Activated CD4-positive, alpha-beta T cell treated with anti-CD3 and anti-CD28 coated beads, Interleukin-10, Interleukin-2, amounts not matched to agents 100 ng/mL and 50 ng/mL, durations not matched to agents 16 hours and 8 hours (primary cell): ENCODE data around the gene DDTL.
"Not testable (repeated sequence)": the region's sequence is repeated elsewhere in the genome, so short reads cannot be mapped to it uniquely, and the experiment has no call there.

Experiments used
- DNase-seq: peaks from one replicate; pipeline ENCODE4 v3.0.0-alpha.2; 2020

DDTL gene

GRCh38 chr22:23970816-23971486 is 4.3 kb downstream of the DDTL start:
- DNase-seq: no peak

- not testable (repeated sequence) for DNase-seq
Measured at GRCh38 chr22:23971927-23972326, 5.2 kb downstream of the DDTL start.

GRCh38 chr22:23974345-23974744 is 7.7 kb downstream of the DDTL start, which contains the start of gene DDT:
DDT (minus strand) TSS chr22:23974441; CDS start chr22:23974414, 27 bp downstream.
- DNase-seq: not testable (repeated sequence)

GRCh38 chr22:23974836-23975352 is 8.2 kb downstream of the DDTL start:
- DNase-seq: not testable (repeated sequence)

- not testable (repeated sequence) for DNase-seq
Measured at GRCh38 chr22:23977304-23977703, 10.6 kb downstream of the DDTL start.

GRCh38 chr22:23979557-23980240 is 13.0 kb downstream of the DDTL start, which contains the start of gene GSTT2:
GSTT2 (plus strand) TSS chr22:23980134.
- DNase-seq: not testable (repeated sequence)

- DNase-seq: not testable (repeated sequence)
Measured at GRCh38 chr22:23980567-23980966, 13.9 kb downstream of the DDTL start.

- DNase-seq: peak; percentile 60
Measured at GRCh38 chr22:23984430-23984829, 17.7 kb downstream of the DDTL start.

- not testable (repeated sequence) for DNase-seq
Measured at GRCh38 chr22:23986089-23986488, 19.4 kb downstream of the DDTL start.

- not testable (repeated sequence) for DNase-seq
Measured at GRCh38 chr22:23986538-23987178, 20.0 kb downstream of the DDTL start.

GRCh38 chr22:23989583-23990244 is 23.0 kb downstream of the DDTL start:
- not testable (repeated sequence) for DNase-seq

GRCh38 chr22:23993080-23993479 is 26.4 kb downstream of the DDTL start:
- not testable (repeated sequence) for DNase-seq

- DNase-seq: not testable (repeated sequence)
Measured at GRCh38 chr22:23993581-23994177, 27.0 kb downstream of the DDTL start.

- no peak for DNase-seq
Measured at GRCh38 chr22:23997092-23997491, 30.4 kb downstream of the DDTL start.

GRCh38 chr22:23999779-24000178 is 33.1 kb downstream of the DDTL start:
- DNase-seq: not testable (repeated sequence)

- DNase-seq: no peak
Measured at GRCh38 chr22:24001314-24001713, 34.6 kb downstream of the DDTL start.

GRCh38 chr22:24002272-24002671 is 35.6 kb downstream of the DDTL start:
- no peak for DNase-seq

GRCh38 chr22:24002851-24003250 is 36.2 kb downstream of the DDTL start:
- DNase-seq: no peak

- DNase-seq: no peak
Measured at GRCh38 chr22:24003887-24004286, 37.2 kb downstream of the DDTL start.

- no peak for DNase-seq
Measured at GRCh38 chr22:24005201-24005600, 38.5 kb downstream of the DDTL start, which contains the start of gene GSTT4. GSTT4 (minus strand) TSS chr22:24005453; CDS start chr22:24005356, 97 bp downstream.

- DNase-seq: no peak
Measured at GRCh38 chr22:24006207-24006913, 39.7 kb downstream of the DDTL start.

- no peak for DNase-seq
Measured at GRCh38 chr22:24006914-24007214, 40.2 kb downstream of the DDTL start.
